ENCODE data around the gene ETV6. TPM values are rescaled to one million over a fixed set of nuclear protein-coding genes. Genes with fewer than 3 reads are reported as not detected.

ETV6 gene
- total RNA-seq, 1 experiment from 2014 or later: 17.2 TPM

- CTCF ChIA-PET: interaction anchor here (0.6 kb wide), 1 partner anchor 58 kb away, joined by 3 read pairs; no protein-coding TSS in a partner anchor
Observed at GRCh38 chr12:11882301-11883019, 233.0 kb downstream of the ETV6 start.

DNA sequence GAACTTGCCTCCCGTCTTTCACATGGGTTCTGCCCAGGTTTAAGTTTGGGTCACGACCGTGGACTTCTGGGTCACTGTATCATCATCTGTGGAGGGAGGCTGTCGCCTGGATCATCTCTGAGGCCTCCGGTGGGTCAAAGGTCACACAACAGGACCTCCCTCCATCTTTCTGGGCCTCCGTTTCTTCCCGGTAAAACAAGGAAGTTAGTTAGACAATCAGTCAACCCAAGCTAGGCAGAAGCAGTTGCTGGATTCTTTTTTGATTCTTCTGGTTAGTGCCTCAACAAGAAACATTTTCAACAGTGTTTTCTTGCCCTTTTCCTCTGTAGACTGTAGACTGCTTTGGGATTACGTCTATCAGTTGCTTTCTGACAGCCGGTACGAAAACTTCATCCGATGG is 234.6 kb downstream of the ETV6 start:
- Histone ChIP-seq H3K9me3 (ENCODE audit: control insufficient read depth, insufficient read depth, low read depth, low read length) (no peaks in the 10 kb centered on the region), H3K27ac (ENCODE audit: low read length) (no peak overlapping the region), H3K27me3 (ENCODE audit: control insufficient read depth, insufficient read depth, low read length) (no peaks in the 10 kb centered on the region), H3K36me3 (ENCODE audit: control insufficient read depth, insufficient read depth, low read length) (no peaks in the 10 kb centered on the region), H3K4me3 (ENCODE audit: low read depth in 2 of 2, low read length in 2 of 2) (no peak overlapping the region), H3K4me1 (ENCODE audit: control insufficient read depth, insufficient read depth, low read length) (no peaks in the 10 kb centered on the region; the same call in 1 of the 2 replicates)
- intact Hi-C loops (cut with micrococcal nuclease; ENCODE audit: unreplicated experiment): no loop called here
- in situ Hi-C loops (cut with HindIII; ENCODE audit: low pct_unique_long_range_greater_than_20kb, low sequenced_read_pairs): no loop called here
- DNase-seq (ENCODE audit: low read depth, low spot score) (no peak), ATAC-seq (no peak)
- CTCF ChIA-PET: no interaction called here
- no TSS peak for BruUV-seq (replicated peaks)
- POLR2A ChIA-PET: no interaction called here
- no peak for TF ChIP-seq CTCF (IDR thresholded peaks at IDR 0.05)
- TF ChIP-seq POLR2AphosphoS5 (IDR thresholded peaks at IDR 0.05; ENCODE audit: low read depth, low read length): no peak
- TF ChIP-seq TCF7L2 (IDR thresholded peaks at IDR 0.05; ENCODE audit: low read depth, low read length): no peak
- no peak for TF ChIP-seq SIN3A (IDR thresholded peaks at IDR 0.05; ENCODE audit: borderline replicate concordance, insufficient read depth, low read depth, low read length)
- TF ChIP-seq, protein P1, sequence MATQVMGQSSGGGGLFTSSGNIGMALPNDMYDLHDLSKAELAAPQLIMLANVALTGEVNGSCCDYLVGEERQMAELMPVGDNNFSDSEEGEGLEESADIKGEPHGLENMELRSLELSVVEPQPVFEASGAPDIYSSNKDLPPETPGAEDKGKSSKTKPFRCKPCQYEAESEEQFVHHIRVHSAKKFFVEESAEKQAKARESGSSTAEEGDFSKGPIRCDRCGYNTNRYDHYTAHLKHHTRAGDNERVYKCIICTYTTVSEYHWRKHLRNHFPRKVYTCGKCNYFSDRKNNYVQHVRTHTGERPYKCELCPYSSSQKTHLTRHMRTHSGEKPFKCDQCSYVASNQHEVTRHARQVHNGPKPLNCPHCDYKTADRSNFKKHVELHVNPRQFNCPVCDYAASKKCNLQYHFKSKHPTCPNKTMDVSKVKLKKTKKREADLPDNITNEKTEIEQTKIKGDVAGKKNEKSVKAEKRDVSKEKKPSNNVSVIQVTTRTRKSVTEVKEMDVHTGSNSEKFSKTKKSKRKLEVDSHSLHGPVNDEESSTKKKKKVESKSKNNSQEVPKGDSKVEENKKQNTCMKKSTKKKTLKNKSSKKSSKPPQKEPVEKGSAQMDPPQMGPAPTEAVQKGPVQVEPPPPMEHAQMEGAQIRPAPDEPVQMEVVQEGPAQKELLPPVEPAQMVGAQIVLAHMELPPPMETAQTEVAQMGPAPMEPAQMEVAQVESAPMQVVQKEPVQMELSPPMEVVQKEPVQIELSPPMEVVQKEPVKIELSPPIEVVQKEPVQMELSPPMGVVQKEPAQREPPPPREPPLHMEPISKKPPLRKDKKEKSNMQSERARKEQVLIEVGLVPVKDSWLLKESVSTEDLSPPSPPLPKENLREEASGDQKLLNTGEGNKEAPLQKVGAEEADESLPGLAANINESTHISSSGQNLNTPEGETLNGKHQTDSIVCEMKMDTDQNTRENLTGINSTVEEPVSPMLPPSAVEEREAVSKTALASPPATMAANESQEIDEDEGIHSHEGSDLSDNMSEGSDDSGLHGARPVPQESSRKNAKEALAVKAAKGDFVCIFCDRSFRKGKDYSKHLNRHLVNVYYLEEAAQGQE (IDR thresholded peaks at IDR 0.05; ENCODE audit: insufficient read depth in 1 of 2, low read depth in 2 of 2, low read length in 1 of 2): no peak

More at GRCh38 chr12:11882301-11883019, 233.0 kb downstream of the ETV6 start:
- intact Hi-C loops (cut with micrococcal nuclease; ENCODE audit: unreplicated experiment) (no loop called here), in situ Hi-C loops (cut with HindIII; ENCODE audit: low pct_unique_long_range_greater_than_20kb, low sequenced_read_pairs) (no loop called here)
- Histone ChIP-seq H3K36me3 (ENCODE audit: control insufficient read depth, insufficient read depth, low read length) (no peaks in the 10 kb centered on the region), H3K4me3 (ENCODE audit: low read depth in 2 of 2, low read length in 2 of 2) (no peak overlapping the region), H3K4me1 (ENCODE audit: control insufficient read depth, insufficient read depth, low read length) (no peaks in the 10 kb centered on the region; the same call in 1 of the 2 replicates), H3K27ac (ENCODE audit: low read length) (no peak overlapping the region), H3K9me3 (ENCODE audit: control insufficient read depth, insufficient read depth, low read depth, low read length) (no peaks in the 10 kb centered on the region), H3K27me3 (ENCODE audit: control insufficient read depth, insufficient read depth, low read length) (no peaks in the 10 kb centered on the region)
- no TSS peak for BruUV-seq (replicated peaks)
- no peak for TF ChIP-seq POLR2AphosphoS5 (IDR thresholded peaks at IDR 0.05; ENCODE audit: low read depth, low read length)
- TF ChIP-seq, protein P1 (IDR thresholded peaks at IDR 0.05; ENCODE audit: insufficient read depth in 1 of 2, low read depth in 2 of 2, low read length in 1 of 2): no peak
- ATAC-seq: no peak
- DNase-seq (ENCODE audit: low read depth, low spot score): no peak
- POLR2A ChIA-PET: no interaction called here

Measured in Panc1 (cell line).